ENCODE results near the gene MYCL.
A peak's percentile ranks its signal among the peaks of the same experiment; 100 is the strongest.
"Not testable (repeated sequence)": the region's sequence is repeated elsewhere in the genome, so short reads cannot be mapped to it uniquely, and the experiment has no call there.

The MYCL gene

DNA sequence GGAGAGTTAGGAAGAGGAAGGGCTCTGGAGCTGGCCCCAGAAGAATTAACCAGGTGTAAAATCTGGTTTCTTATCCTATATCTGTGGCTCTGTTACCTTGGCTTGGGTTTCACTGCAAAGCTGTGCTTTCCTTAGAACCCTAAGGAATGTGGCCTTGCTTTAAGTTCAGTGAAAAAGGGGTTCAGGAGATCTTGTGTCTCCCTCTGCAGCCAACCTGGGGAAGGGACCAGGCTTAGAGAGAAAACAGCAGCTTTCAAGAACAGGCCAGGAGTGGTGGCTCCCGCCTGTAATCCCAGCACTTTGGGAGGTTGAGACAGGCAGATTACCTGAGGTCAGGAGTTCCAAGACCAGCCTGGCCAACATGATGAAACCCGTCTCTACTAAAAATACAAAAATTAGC, 16.1 kb upstream of the MYCL start:
- no peak for DNase-seq

DNA sequence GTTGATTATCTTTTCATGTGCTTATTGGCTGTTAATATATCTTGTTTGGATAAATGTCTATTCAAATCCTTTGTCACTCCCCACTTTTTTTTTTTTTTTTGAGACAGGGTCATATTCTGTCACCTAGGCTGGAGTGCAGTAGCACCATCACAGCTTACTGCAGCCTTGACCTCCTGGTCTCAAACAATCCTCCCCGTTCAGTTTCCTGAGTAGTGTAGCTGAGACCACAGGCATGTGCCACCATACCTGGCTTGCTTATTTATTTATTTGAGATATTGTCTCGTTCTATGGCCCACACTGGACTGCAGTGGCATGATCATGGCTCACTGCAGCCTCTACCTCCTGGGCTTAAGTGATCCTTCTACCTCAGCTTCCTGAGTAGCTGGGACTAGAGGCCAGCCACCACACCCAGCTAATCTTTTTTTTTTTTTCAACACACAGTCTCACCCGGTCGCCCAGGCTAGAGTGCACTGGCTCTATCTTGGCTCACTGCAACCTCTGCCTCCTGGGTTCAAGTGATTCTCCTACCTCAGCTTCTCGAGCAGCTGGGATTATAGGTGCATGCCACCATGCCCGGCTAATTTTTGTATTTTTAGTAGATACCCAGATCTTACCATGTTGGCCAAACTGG, 13.9 kb upstream of the MYCL start:
- no peak for DNase-seq

DNA sequence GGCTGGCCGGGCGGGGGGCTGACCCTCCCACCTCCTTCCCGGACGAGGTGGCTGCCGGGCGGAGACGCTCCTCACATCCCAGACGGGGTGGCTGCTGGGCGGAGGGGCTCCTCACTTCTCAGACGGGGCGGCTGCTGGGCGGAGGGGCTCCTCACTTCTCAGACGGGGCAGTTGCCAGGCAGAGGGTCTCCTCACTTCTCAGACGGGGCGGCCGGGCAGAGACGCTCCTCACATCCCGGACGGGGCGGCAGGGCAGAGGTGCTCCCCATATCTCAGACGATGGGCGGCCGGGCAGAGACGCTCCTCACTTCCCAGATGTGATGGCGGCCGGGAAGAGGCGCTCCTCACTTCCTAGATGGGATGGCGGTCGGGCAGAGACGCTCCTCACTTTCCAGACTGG, 11.4 kb upstream of the MYCL start:
- DNase-seq = not testable (repeated sequence)

DNA sequence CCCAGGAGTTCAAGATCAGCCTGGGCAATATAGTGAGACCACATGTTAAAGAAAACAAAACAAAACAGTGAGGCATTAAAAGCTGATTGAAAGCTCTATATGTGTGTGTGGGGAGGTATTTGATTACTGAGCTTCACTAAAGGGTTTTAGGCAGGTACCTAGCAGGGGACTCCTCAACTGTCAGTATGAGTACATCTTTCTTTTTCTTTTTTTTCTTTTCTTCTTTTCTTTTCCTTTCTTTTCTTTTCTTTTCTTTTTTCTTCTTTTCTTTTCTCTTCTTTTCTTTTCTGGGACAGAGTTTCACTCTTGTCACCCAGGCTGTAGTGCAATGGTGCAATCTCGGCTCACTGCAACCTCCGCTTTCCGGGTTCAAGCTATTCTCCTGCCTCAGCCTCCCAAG, 8.5 kb upstream of the MYCL start:
- DNase-seq = no peak

DNA sequence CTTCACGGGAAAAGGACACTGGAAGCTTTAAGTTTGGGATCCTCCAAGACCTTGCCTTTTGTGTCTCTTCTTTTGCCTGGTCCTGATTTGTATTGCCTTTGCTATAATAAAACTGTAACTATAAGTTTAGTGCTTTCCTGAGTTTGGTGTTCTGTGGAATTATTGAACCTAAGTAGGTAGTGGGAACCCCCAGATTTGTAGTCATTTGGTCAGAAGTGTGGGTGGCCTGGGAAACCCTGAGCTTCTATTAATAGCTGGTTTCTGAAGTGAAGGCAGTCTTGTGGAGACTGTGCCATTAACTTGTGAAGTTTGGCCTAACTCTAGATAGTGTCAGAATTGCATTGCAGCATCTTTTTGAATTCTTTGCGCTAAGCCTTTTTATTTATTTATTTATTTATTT, 6.8 kb upstream of the MYCL start:
- DNase-seq = no peak

DNA sequence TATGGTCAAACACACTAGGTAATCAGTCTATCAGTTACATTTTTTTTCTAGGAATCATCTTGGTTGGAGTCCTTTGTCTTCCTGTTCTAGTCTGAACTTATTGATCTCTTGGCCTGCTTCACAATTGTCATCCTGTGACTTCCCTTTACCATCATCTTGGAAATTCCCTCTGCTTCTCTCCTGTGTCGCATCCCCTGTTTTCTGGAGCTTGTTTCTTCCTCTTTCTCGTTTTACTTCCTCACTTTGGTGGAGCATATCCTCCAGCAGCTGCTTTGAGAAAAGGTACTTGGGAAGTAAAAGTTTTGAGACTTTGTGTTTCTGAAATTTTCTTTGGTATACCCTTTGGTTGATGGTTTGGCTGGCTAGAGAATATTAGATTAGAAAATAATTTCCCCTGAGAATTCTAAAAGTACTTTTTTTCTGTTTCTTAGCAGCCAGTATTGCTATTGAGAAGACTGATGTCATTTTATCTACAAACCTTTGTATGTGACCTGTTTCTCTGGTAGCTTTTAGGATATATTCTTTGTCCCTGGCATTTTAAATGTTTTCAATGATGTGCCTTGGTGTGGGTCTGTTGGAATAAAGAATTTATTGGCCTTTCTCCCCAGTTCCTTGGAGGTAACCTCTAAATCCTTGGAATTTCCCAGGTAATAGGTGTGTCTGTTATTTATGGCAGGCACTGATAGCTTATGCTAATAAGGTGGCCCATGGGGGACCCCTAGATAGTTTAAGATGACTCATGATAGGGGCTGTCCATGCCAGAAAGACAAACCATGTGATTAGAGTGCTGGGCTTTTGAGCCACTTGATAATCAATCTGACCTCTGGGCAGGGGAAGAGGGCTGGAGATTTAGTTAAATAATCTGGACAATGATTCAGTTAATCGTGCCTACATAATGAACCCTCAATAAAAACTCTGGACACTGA, 6.1 kb upstream of the MYCL start:
- peak; percentile 85 for DNase-seq

DNA sequence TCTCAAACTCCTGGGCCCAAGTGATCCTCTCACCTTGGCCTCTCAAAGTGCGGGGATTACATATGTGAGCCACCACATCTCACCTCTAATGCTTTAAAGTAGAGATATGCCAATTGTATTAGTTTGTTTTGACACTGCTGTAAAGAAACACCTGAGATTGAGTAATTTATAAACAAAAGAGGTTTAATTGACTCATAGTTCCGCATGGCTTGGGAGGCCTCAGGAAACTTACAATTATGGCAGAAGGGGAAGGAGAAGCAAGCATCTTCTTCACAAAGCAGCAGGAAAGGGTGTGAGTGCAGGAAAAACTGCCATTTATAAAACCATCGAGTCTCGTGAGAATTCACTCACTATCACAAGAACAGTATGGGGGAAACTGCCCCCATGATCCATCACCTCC, 3.5 kb upstream of the MYCL start:
- DNase-seq = no peak

DNA sequence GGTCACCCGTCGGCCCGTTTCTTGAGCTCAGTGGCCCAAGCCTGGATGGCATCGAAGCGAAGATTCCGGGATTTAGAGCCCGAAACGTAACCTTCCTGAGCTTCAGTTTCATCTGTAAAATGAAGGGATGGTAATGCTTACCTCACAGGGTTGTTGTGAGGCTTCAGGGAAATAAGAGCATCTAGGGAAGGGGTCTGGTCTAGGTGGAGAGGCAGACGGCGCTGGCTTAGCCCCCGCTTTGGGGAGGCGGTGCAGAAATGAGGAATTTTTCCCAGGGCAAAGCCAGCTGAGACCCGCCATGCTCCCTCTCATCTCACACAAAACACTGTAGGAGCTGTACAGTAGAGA, 717 bp upstream of the MYCL start:
- no peak for DNase-seq

DNA sequence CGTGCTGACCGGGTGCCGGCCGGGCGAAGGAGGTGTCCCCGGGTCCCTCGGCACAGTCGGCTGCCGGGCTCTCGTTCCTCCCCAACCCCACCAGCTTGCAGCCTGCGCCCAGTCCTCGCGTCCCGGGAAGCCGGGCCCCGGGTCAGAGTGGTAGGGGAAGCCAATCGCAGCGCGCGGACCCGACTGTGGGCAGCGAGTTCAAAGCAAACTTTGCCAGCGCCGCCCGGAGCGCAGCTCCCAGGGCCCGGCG, 328 bp downstream of the MYCL start:
- DNase-seq = peak; percentile 52

DNA sequence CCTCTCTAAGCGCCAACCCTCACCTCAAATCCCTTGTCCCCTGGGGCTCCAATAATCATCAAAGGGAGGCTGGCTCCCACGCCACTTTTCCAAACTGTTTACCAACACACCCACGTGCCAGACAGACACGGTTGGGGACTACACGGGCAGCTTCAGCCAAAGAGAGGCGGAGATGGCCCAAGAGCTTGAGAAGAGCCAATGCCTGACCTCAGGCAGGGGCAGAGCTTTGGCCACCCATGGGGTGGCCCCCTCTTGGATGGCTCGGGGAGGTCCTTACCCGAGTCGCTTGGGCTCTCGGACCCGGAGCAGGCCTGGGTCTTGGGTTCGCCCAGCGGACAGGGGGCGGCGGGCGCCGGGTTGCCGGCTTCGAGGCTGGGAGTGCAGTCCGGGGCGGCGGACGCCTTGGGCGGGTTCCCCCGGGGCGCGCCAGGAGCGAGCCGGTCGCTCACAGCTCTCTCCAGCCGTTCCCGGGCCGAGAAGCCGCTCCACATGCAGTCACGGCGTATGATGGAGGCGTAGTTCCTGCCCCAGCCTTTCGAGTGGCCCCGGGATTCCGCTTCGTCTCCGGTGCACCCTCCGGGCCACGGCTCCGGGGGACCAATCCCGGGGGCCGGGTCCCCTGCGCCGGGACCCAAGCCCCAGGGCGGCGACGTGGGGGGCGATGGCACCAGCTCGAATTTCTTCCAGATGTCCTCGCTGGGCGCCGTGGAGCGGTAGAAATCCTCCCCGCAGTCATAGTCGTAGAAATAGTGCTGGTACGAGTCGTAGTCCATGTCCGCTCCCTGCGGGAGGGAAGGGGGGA, 854 bp downstream of the MYCL start:
- peak; percentile 50 for DNase-seq

DNA sequence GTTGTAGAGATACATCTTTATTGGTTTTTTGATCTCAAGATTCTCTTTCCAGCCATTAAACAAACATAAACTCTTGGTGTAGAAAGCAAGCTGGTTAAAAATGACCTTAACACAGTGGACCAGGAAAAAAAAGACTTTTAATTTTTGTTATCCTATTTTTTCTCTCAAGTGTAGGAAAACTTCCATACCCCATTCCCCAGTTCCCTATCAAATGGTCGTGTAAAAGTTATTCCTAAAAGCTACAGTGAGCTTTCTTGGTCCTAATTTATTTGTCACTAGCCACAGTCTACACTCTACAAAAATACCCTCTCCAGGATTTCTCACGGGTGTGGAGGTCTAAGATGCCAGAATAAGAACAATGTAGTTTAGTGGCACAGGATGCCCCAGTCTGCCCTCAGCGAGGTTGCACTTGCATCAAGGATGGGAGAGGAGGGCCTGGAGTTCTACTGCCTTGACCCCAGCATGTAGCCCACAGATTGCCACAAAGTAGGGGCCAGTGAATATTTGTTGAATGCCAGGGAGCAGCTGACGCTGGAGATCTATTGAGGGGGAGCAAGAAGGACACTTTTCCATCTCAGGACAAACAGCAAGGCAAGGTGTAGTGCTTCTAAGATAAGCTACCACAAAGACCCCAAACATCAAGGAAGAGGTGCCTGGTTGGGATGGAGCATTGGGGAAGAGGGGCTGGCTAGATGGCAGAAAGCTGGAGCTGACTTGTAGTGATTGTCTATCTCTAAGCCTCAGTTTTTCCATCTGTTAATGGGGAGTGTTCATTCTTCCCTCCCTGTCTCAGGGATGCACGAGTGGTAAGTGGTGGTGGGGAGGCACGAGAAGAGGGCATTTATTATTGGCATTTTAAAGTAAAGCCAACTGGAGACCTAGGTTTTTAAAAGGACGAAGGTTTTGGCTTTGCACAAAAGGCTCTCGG, 1.8 kb downstream of the MYCL start:
- no peak for DNase-seq

DNA sequence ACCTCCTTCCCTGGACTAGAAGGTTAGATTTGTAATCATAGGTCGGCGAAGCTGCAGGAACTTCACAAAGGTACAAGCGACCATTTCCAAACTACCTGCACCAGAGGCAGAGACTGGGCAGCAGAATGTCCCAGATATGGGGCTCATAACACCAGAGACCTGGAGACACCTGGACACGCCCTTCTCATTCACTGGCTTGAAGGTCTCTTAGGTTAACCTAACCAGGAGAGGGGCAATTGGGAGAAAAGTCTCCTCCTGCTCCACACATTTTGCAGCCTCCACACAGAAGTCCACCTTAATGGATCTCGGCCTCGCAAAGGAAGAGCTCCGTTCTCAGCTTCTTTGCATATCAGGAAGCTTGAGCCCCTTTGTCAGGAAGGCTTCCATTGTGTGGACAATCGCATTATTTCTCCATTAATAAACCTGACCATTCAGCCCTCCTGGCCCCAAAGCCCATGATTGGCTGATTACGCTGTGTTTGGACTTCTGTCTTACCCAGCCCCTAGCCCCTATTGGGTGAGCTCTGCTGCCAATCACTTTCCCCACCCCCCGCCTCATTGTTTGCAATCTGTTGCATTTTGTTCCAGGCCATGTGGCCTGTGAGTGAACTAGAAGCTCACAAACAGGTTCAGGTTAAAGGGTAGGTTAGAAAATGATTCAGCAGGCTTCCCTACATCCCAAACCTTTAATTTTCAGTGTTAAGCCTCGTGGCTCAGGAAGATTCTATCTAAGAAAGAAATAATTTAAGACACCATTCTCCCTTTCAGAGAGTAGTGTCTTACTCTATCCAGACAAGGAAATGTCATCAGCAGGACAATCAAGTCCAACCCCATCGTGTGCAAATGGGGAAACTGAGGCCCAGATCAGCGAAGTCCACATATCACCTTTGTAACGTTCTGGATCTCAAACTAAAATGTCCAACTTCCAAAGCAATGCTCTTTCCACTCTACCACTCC, 2.8 kb downstream of the MYCL start:
- no peak for DNase-seq

DNA sequence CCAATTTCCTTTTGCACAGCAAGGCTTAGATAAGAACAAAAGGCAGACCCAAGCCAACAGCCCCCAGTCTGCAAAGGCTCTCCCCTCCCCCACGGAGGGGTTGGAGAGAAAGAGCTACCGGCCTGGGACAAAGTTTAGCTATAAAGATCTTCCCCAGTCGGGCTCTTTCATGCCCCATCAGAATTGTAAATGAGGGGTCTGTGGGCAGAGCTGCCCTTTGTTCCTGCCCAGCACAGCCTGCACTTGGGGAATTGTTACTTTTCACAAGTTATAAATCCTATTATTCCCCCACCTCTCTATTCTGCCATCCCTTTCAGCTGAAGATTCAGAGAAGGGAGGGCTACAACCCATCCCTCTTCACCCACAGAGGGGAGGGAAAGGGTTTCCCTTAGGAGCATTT, 3.5 kb downstream of the MYCL start:
- no peak for DNase-seq

DNA sequence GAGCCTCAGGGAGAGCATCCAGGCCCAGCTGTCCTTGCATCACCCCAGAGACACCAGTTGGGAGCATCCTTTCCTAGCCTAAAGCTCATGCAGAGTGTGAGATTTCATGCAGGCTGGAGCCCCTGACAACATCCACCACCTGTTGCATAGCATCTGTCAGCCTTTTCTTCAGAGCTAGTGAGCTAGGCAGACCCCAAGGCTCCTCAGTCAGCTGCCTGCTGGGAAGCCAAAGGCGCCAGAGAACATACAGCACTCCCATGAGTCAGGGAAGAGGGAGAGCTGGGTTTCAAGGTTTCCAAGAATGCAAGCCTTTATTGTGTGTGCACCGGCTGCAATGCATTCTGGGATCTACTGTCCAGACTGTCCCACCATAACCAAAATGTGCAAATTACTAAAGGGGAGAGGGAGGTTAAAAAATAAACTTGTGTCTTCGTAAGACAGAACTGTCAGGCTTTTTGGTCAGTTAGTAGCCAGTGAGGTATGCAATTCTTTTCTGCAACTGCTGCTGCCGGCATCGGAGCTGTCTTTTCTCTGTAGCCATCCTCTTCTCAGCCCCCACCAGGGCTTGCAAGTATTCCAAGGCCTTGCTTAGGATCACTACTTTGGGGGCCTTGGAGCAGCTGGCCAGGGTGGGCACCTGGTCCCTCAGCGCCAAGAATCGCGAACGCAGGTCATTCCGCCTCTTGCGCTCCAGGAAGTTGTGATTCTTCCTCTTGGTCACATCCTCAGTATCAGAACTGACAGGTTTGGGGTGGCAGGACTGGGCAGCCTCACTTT, 4.6 kb downstream of the MYCL start:
- no peak for DNase-seq

DNA sequence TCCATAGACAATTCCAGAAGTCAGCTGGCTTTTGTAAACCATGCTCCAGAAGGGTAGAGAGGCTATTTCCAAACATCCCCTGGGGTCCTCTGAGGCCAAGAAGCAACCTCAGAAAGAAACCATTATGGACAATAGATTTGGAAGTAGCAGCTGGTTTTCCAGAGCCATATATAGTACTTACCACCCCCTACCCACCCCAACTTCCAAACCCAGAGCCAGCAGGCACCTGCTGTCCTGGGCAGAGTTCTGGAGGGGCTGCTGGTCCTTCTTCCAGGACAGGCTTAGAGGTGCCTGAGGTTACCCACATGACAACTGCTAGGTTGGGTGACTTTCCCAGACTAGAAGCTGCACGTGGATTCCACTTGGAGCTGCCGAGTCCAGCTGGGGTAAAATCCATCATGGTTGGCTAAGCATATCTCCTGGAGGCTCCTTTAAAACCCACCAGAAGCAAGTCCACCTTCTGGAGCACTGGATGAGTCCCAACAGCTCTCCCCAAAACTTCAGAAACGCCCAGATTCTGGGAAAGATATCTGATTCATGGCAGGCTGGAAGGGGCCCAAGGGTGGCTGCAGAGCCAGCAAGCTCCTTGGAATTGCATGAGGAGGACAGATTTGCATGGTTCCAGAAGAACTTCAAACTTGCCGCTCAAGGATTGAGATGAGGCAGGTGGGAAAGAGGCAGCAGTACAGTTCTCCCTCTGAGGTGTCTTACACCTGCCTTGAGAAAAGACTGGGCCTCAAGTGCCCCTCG, 5.8 kb downstream of the MYCL start:
- no peak for DNase-seq

DNA sequence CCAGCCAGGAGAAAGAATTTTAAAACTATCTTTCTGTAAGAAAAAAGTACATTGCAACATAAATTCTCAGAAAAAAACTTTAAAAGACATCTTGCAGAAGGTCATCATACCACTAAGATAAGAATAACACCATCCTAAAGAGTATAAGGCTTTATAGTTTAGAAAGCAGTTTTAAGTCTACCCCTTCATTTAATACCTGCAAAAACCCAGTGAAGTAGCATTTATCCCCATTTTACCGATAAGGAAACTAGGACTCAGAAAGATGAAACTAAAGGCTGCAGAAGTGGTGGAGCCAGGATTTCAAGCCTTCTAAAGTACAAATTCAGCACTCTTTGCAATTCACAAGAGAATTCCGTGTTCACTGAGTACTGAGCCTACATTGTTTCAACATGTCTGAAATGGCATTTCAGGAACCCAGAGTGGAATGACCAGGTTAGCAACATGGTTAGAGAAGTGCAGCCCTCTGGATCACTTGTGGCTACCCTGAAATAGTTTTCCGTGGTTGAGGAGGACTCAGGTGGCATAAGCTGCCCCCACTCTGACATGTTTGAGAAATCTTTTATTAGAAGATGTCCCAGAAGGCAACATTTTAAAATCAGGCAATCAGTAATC, 6.7 kb downstream of the MYCL start:
- DNase-seq = no peak

DNA sequence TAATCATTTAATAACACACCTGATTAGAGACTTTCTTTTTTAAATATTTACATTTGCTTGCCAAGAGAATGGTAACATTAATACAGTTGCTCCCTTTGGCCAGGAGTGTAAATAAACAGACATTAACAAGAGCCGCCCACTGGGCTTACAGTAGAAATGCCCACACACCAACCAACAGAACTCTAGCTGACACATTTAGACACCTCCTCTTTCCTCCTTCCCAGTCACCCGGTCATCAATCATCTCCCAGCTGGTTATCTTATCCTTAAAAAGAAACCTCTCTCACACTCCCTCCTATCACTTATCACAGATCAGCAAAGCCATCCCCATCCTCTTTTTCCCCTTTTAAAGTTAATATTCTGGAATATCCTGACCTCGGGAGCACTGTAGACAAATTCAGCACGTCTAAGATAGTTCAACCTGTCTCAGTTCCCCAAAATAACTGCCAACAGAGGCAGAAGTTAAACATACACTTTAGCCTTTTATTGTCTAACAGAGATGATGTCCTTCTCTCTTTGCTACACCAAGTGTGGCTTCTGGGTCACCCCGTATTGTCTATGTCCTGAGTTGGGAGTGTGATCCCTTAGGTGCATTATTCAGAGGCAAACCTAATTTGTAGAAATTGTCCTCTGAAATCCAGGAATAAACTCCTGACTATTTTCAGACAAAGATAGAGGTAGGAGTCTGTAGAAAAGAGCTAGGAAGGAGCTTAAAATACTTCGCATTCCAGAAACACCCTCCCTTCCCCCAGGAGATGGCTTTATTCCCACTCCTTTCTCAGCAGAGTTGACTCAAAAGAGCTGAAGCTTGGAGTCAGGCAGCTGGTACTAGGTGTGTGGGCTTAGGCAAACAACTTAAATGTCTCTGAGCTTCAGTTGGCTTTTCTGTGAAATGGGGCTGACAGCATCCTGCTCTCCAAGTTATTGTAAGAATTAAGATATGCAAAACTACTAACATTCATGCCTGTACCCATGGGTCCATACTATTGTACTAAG, 8.8 kb downstream of the MYCL start:
- peak; percentile 71 for DNase-seq

DNA sequence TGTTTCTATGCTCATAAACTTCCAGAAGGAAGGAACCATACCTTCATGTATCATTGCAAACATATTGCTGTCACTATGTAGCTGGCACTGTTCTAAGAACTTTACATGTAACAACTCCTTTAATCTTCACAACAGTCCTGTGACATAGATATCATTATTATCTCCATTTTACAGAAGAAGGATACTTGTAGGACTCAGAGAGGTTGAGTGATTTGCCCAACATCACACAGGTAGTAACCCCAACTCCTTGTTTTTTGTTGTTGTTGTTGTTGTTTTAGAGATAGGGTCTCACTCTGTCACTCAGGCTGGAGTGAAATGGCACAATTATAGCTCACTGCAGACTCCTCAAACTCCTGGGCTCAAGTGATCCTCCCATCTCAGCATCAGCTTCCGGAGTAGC, 10.8 kb downstream of the MYCL start:
- DNase-seq = no peak
